ENCODE data around the gene MMP20. TPM values are rescaled to one million over a fixed set of nuclear protein-coding genes. Genes with fewer than 3 reads are reported as not detected.

The MMP20 gene
- total RNA-seq, 4 donors from 2014 or later: not detected

- no peaks in the 10 kb centered on the region for H3K9me3 ChIP-seq
- no peak overlapping the region for H3K27ac ChIP-seq
- TF ChIP-seq CTCF (IDR thresholded peaks at IDR 0.05 in 4 of 5, conservative IDR thresholded peaks at IDR 0.05 in 1 of 5) (no peak), POLR2A (IDR thresholded peaks at IDR 0.05) (no peak)
- intact Hi-C loops (cut with DNase I; ENCODE audit: low total_unique reads) (no loop called here), in situ Hi-C loops (cut with MboI; ENCODE audit: low sequenced_read_pairs in 4 of 4) (no loop called here)
- no peak overlapping the region for H3K4me3 ChIP-seq
- no peaks in the 10 kb centered on the region for H3K4me1 ChIP-seq
- DNase-seq (no peak), ATAC-seq (no peak)
- H3K36me3 ChIP-seq: no peaks in the 10 kb centered on the region
- H3K27me3 ChIP-seq: no peaks in the 10 kb centered on the region
These were observed 98.1 kb downstream of the MMP20 start for GRCh38 chr11:102527041-102527440.

Other genes with a start within 250 kb of the MMP20 start
- 10 to 100 TPM; 12.5 to 38.0 (median 22.6) TPM for gene TMEM123, start 172.6 kb downstream of the MMP20 start, total RNA-seq
- not detected for gene MMP7, start 94.6 kb downstream of the MMP20 start, total RNA-seq
- gene MMP27, start 80.4 kb upstream of the MMP20 start, total RNA-seq: not detected
- under 1 TPM in 3 of 4 donors, not detected in 1; 0.13 to 0.46 (median 0.24) TPM for gene MMP8, start 99.6 kb upstream of the MMP20 start, total RNA-seq
- gene MMP10, start 155.3 kb upstream of the MMP20 start, total RNA-seq: not detected
- gene MMP1, start 172.8 kb upstream of the MMP20 start, total RNA-seq: not detected
- gene MMP3, start 218.3 kb upstream of the MMP20 start, total RNA-seq: 100 to 1,000 TPM in 1 of 4 donors, 10 to 100 TPM in 3; 10.4 to 201 (median 80.5) TPM
- not detected for gene MMP12, start 249.7 kb upstream of the MMP20 start, total RNA-seq

Measured in gastrocnemius medialis (tissue), 4 donors.